HepG2 (cell line): ENCODE measurements around the gene SLC2A14. TPM values are rescaled to one million over a fixed set of nuclear protein-coding genes. Genes with fewer than 3 reads are reported as not detected.

Experiments used
- BRF2 ChIP-seq: sonication (generic); formaldehyde crosslinking; IDR thresholded peaks from 2 replicates; pipeline ENCODE4 v1.8.1; 2022; ENCODE audit warnings: mild to moderate bottlenecking, missing genetic modification reagents
- FOXP1 ChIP-seq, 2 experiments: fragments of 450-650 bp in 1 of 2; IDR thresholded peaks; 2 replicates each; pipeline ENCODE4 v1.6.1; 2017 to 2018; ENCODE audit warnings: antibody characterized with exemption in 1 of 2
- MAFF ChIP-seq: IDR thresholded peaks from 2 replicates; pipeline ENCODE4 v1.6.1; 2011; ENCODE audit warnings: low read depth, low read length, improper control_type of control experiment
- MTERF4 ChIP-seq: sonication (generic); formaldehyde crosslinking; IDR thresholded peaks from 2 replicates; pipeline ENCODE4 v1.8.0; 2023; ENCODE audit warnings: mild to moderate bottlenecking, missing genetic modification reagents
- MYPOP ChIP-seq: sonication (generic); formaldehyde crosslinking; IDR thresholded peaks from 2 replicates; pipeline ENCODE4 v1.8.1; 2023; ENCODE audit warnings: mild to moderate bottlenecking, moderate library complexity, missing genetic modification reagents
- POLR2G ChIP-seq: fragments of 200-400 bp; formaldehyde crosslinking; IDR thresholded peaks from 2 replicates; pipeline ENCODE4 v1.6.1; 2018; ENCODE audit warnings: mild to moderate bottlenecking, low read depth, low read length, moderate library complexity
- RXRA ChIP-seq: sonication (generic); formaldehyde crosslinking; IDR thresholded peaks from 2 replicates; pipeline ENCODE4 v1.5.1; 2020; ENCODE audit warnings: missing genetic modification reagents
- SALL1 ChIP-seq: sonication (generic); formaldehyde crosslinking; IDR thresholded peaks from 2 replicates; pipeline ENCODE4 v1.8.0; 2022; ENCODE audit warnings: mild to moderate bottlenecking, missing genetic modification reagents
- SKIL ChIP-seq: sonication (generic); formaldehyde crosslinking; IDR thresholded peaks from 2 replicates; pipeline ENCODE4 v1.8.0; 2022; ENCODE audit warnings: missing genetic modification reagents, mild to moderate bottlenecking, moderate library complexity, borderline replicate concordance
- TAF1 ChIP-seq: sonication (generic); formaldehyde crosslinking; IDR thresholded peaks from 2 replicates; pipeline ENCODE4 v1.4.0; 2020; ENCODE audit warnings: missing genetic modification reagents
- WIZ ChIP-seq: sonication (generic); formaldehyde crosslinking; IDR thresholded peaks from 2 replicates; pipeline ENCODE4 v1.5.1; 2020; ENCODE audit warnings: mild to moderate bottlenecking, missing genetic modification reagents
- ZBTB39 ChIP-seq: sonication (generic); formaldehyde crosslinking; IDR thresholded peaks from 2 replicates; pipeline ENCODE4 v1.5.0; 2020; ENCODE audit warnings: missing genetic modification reagents
- ZNF136 ChIP-seq: sonication (generic); formaldehyde crosslinking; IDR thresholded peaks from 2 replicates; pipeline ENCODE4 v1.8.1; 2022; ENCODE audit warnings: low read depth, mild to moderate bottlenecking, moderate library complexity, missing genetic modification reagents
- ZNF260 ChIP-seq: sonication (generic); formaldehyde crosslinking; IDR thresholded peaks from 2 replicates; pipeline ENCODE4 v1.4.0; 2020; ENCODE audit warnings: missing genetic modification reagents, low read depth, mild to moderate bottlenecking, borderline replicate concordance
- ZNF597 ChIP-seq: sonication (generic); formaldehyde crosslinking; IDR thresholded peaks from 2 replicates; pipeline ENCODE4 v1.5.0; 2020; ENCODE audit warnings: missing genetic modification reagents
- ZNF749 ChIP-seq: sonication (generic); formaldehyde crosslinking; IDR thresholded peaks from 2 replicates; pipeline ENCODE4 v1.8.0; 2022; ENCODE audit warnings: mild to moderate bottlenecking, missing genetic modification reagents, moderate library complexity, borderline replicate concordance
- ZSCAN22 ChIP-seq: sonication (generic); formaldehyde crosslinking; IDR thresholded peaks from 2 replicates; pipeline ENCODE4 v1.4.0; 2020; ENCODE audit warnings: mild to moderate bottlenecking, missing genetic modification reagents
- polyA plus RNA-seq, 8 experiments: library from polyadenylated mRNA; depleted of rRNA in 3 of 8; stranded (reverse) in 7 of 8; unstranded in 1 of 8; fragments of >200 nt; fragmentation: Illumina TruSeq in 4 of 8; extraction: Trizol in 4 of 8; gene quantifications; 2 replicates each; pipeline versions ENCODE4 v1.2.1 to v1.2.3, GENCODE V29; 2011 to 2016; ENCODE audit warnings: low read depth in 4 of 8, missing spikeins in 1 of 8, mixed read lengths in 1 of 8; ENCODE audit not compliant: insufficient read depth in 1 of 8
- total RNA-seq, 5 experiments: library from RNA; depleted of rRNA; stranded (reverse); fragments of >200 nt; fragmentation: Illumina TruSeq; extraction: Trizol; gene quantifications; 2 replicates each; pipeline ENCODE4 v1.2.3, GENCODE V29; 2016; ENCODE audit warnings: low read depth in 1 of 5

Gene SLC2A14
- total and polyA plus RNA-seq, 2 of the 13 experiments (the other 11 are each of a cell fraction or from before 2014, with no cell fraction given) = 7.7 to 39.0 TPM

- no peak for TF ChIP-seq MTERF4 (CRISPR knock-in tag)
- peak; percentile 19; the same call in 1 of the 2 replicates for TF ChIP-seq POLR2G
- TF ChIP-seq WIZ (CRISPR knock-in tag) = no peak
- TF ChIP-seq TAF1 (CRISPR knock-in tag) = no peak; the same call in 1 of the 2 replicates
- TF ChIP-seq ZNF260 (CRISPR knock-in tag) = no peak
- TF ChIP-seq ZSCAN22 = no peak
- TF ChIP-seq SKIL = peak; percentile 55; the same call in 1 of the 2 replicates
- 0 out of 2 replicates have a peak, but pooled peaks have one; percentile 41 for TF ChIP-seq FOXP1 (IDR thresholded peaks at IDR 0.05)
- TF ChIP-seq FOXP1 (CRISPR knock-in tag; IDR thresholded peaks at IDR 0.05) = peak; percentile 78
- peak; percentile 25; the same call in 1 of the 2 replicates for TF ChIP-seq MAFF
- TF ChIP-seq MYPOP = no peak
- peak; percentile 61; the same call in 1 of the 2 replicates for TF ChIP-seq SALL1 (CRISPR knock-in tag)
- no peak for TF ChIP-seq BRF2 (CRISPR knock-in tag)
- 0 out of 2 replicates have a peak, but pooled peaks have one; percentile 45 for TF ChIP-seq ZBTB39 (CRISPR knock-in tag)
- TF ChIP-seq ZNF597 (CRISPR knock-in tag) = no peak
- TF ChIP-seq ZNF136 (CRISPR knock-in tag) = no peak
- TF ChIP-seq ZNF749 (CRISPR knock-in tag) = 0 out of 2 replicates have a peak, but pooled peaks have one; percentile 62
- no peak for TF ChIP-seq RXRA (CRISPR knock-in tag)
Observed at GRCh38 chr12:7907009-7907408, 34.3 kb upstream of the SLC2A14 start (continued).
